Neural progenitor cell (in vitro differentiated cells): ENCODE measurements around the gene TRIO. TPM values are rescaled to one million over a fixed set of nuclear protein-coding genes. Genes with fewer than 3 reads are reported as not detected.

Source experiments
- DNase-seq: peaks from one replicate; pipeline ENCODE4 v3.0.0-alpha.2; 2016; ENCODE audit warnings: low spot score
- H2AFZ ChIP-seq: fragments of 200-600 bp; sonication (generic); replicated peaks from 2 replicates; pipeline ENCODE4 v1.6.1; 2016; ENCODE audit warnings: antibody characterized with exemption
- H3F3A ChIP-seq: fragments of 200-600 bp; sonication (generic); 2 replicates; pipeline ENCODE4 v1.6.1; 2016; ENCODE audit warnings: antibody characterized with exemption, low read depth
- H3K27ac ChIP-seq: fragments of 200-600 bp; sonication (generic); 2 replicates; pipeline ENCODE4 v1.5.1; 2016; ENCODE audit warnings: mild to moderate bottlenecking
- H3K27me3 ChIP-seq: fragments of 200-600 bp; sonication (generic); 2 replicates; pipeline ENCODE4 v1.6.1; 2016; ENCODE audit warnings: mild to moderate bottlenecking, moderate library complexity
- H3K36me3 ChIP-seq: fragments of 200-600 bp; sonication (generic); 2 replicates; pipeline ENCODE4 v1.5.1; 2016
- H3K4me1 ChIP-seq: fragments of 200-600 bp; sonication (generic); 2 replicates; pipeline ENCODE4 v1.6.1; 2016; ENCODE audit warnings: mixed run types
- H3K4me2 ChIP-seq: fragments of 200-600 bp; sonication (generic); 2 replicates; pipeline ENCODE4 v1.6.1; 2016
- H3K4me3 ChIP-seq: fragments of 200-600 bp; sonication (generic); 2 replicates; pipeline ENCODE4 v1.5.1; 2016
- H3K79me2 ChIP-seq: fragments of 200-600 bp; sonication (generic); 2 replicates; pipeline ENCODE4 v1.6.1; 2016; ENCODE audit warnings: low read depth
- H3K9ac ChIP-seq: fragments of 200-600 bp; sonication (generic); 2 replicates; pipeline ENCODE4 v1.6.1; 2016
- H3K9me3 ChIP-seq: fragments of 200-600 bp; sonication (generic); 2 replicates; pipeline ENCODE4 v1.5.1; 2016; ENCODE audit warnings: low read depth
- H4K20me1 ChIP-seq: fragments of 200-600 bp; sonication (generic); 2 replicates; pipeline ENCODE4 v1.6.1; 2016; ENCODE audit warnings: low read depth
- H3K27ac Mint-ChIP-seq: 3 replicates; pipeline ENCODE4 v1.8.0; 2021; ENCODE audit warnings: mixed read lengths
- H3K27me3 Mint-ChIP-seq: 2 replicates; pipeline ENCODE4 v1.8.0; 2022; ENCODE audit warnings: low read depth, mild to moderate bottlenecking, inconsistent platforms, moderate library complexity, mixed read lengths; ENCODE audit not compliant: insufficient read depth
- H3K36me3 Mint-ChIP-seq: 3 replicates; pipeline ENCODE4 v1.8.0; 2021; ENCODE audit warnings: mixed read lengths
- H3K4me1 Mint-ChIP-seq: 3 replicates; pipeline ENCODE4 v1.8.0; 2021; ENCODE audit warnings: mixed read lengths
- H3K4me3 Mint-ChIP-seq: 3 replicates; pipeline ENCODE4 v1.8.0; 2021; ENCODE audit warnings: mild to moderate bottlenecking, moderate library complexity, mixed read lengths
- H3K9me3 Mint-ChIP-seq: 3 replicates; pipeline ENCODE4 v1.8.0; 2020; ENCODE audit warnings: mixed read lengths
- CTCF ChIP-seq: fragments of 200-600 bp; sonication (generic); IDR thresholded peaks from 2 replicates; pipeline ENCODE4 v1.5.1; 2017; ENCODE audit warnings: antibody characterized with exemption, mild to moderate bottlenecking
- EZH2 ChIP-seq: fragments of 200-600 bp; sonication (generic); IDR thresholded peaks from 2 replicates; pipeline ENCODE4 v1.6.1; 2017; ENCODE audit warnings: antibody characterized with exemption, mild to moderate bottlenecking, moderate library complexity
- EZH2phosphoT487 ChIP-seq: fragments of 200-600 bp; sonication (generic); IDR thresholded peaks from 2 replicates; pipeline ENCODE4 v1.6.1; 2017; ENCODE audit warnings: antibody characterized with exemption
- total RNA-seq: library from RNA; depleted of rRNA; stranded (reverse); fragments of >200 nt; gene quantifications from 2 replicates; pipeline ENCODE4 v1.2.3, GENCODE V29; 2015; ENCODE audit warnings: low replicate concordance

Gene TRIO
- total RNA-seq, 1 donor from 2014 or later = 84.7 TPM

DNA sequence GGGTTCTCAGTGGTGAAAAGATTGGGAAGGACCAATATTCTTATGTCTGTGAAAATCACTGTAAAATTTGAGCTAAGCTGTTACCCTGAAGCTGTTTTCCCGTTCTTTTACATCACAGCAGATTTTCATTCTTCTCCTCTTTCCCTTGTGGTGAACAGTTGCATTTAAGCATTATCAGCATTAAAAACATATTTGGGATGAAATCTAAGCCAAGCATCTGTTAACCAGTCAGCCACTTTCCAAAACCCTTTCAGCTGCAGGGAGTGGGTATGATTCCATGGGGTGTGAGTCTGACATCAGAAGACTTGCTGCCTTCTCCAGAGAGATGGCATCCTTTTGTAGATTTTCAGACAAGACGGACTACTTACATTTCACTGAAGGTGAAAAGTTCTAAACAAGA is 97.2 kb downstream of the TRIO start:
- Histone ChIP-seq H3K9me3 (no peaks in the 10 kb centered on the region), H4K20me1 (peaks cover 92% of the 10 kb centered on the region), H3K4me1 (peaks cover 62% of the 10 kb centered on the region), H3K4me2 (no peak overlapping the region), H3K27me3 (no peaks in the 10 kb centered on the region), H3K79me2 (peaks cover 100% of the 10 kb centered on the region), H3K36me3 (no peaks in the 10 kb centered on the region), H3K27ac (no peak overlapping the region), H3K4me3 (no peak overlapping the region), H3K9ac (no peak overlapping the region), H3F3A (no peaks in the 10 kb centered on the region), H2AFZ (no peak overlapping the region)
- Mint-ChIP-seq H3K4me1 (peaks cover 51% of the 10 kb centered on the region), H3K27ac (no peak overlapping the region), H3K4me3 (no peak overlapping the region), H3K27me3 (no peaks in the 10 kb centered on the region), H3K36me3 (no peaks in the 10 kb centered on the region), H3K9me3 (no peaks in the 10 kb centered on the region)
- no peak for TF ChIP-seq EZH2
- no peak for TF ChIP-seq EZH2phosphoT487
- no peak for TF ChIP-seq CTCF
- DNase-seq = no peak

GRCh38 chr5:14241141-14241540 is 98.0 kb downstream of the TRIO start:
- no peak for TF ChIP-seq EZH2
- no peak for TF ChIP-seq CTCF
- TF ChIP-seq EZH2phosphoT487 = no peak
- Mint-ChIP-seq H3K36me3 (no peaks in the 10 kb centered on the region), H3K27ac (no peak overlapping the region), H3K4me1 (peaks cover 58% of the 10 kb centered on the region), H3K4me3 (no peak overlapping the region), H3K27me3 (no peaks in the 10 kb centered on the region), H3K9me3 (no peaks in the 10 kb centered on the region)
- H3K9ac ChIP-seq = no peak overlapping the region
- H3F3A ChIP-seq = no peaks in the 10 kb centered on the region
- H3K79me2 ChIP-seq = peaks cover 100% of the 10 kb centered on the region
- H4K20me1 ChIP-seq = peaks cover 98% of the 10 kb centered on the region
- H3K4me1 ChIP-seq = peaks cover 65% of the 10 kb centered on the region
- no peak overlapping the region for H2AFZ ChIP-seq
- DNase-seq = no peak
- H3K4me3 ChIP-seq = no peak overlapping the region
- H3K4me2 ChIP-seq = no peak overlapping the region
- no peaks in the 10 kb centered on the region for H3K36me3 ChIP-seq
- H3K9me3 ChIP-seq = no peaks in the 10 kb centered on the region
- H3K27ac ChIP-seq = no peak overlapping the region
- no peaks in the 10 kb centered on the region for H3K27me3 ChIP-seq

DNA sequence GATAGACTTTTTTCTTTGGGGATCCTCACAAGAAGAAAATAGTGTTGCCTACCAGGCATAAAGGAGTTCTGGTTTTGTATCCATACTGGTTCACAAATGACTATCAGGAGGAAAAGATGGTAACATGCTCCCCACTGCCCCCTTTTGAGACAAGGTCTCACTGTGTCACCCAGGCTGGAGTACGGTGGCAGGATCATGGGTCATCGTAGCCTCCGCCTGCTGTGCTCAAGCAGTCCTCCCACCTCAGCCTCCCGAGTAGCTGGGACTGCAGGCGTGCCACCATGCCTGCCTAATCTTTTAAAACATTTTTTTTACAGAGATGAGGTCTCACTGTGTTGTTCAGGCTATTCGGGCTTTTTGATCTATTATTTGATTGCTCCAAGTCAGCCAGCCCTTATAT is 99.3 kb downstream of the TRIO start:
- H3K79me2 ChIP-seq = peaks cover 100% of the 10 kb centered on the region
- no peak overlapping the region for H3K27ac ChIP-seq
- no peaks in the 10 kb centered on the region for H3K36me3 ChIP-seq
- no peak overlapping the region for H3K4me3 Mint-ChIP-seq
- H3K36me3 Mint-ChIP-seq = no peaks in the 10 kb centered on the region
- DNase-seq = no peak
- peaks cover 69% of the 10 kb centered on the region for H3K4me1 ChIP-seq
- no peak overlapping the region for H3K4me3 ChIP-seq
- no peaks in the 10 kb centered on the region for H3F3A ChIP-seq
- no peaks in the 10 kb centered on the region for H3K9me3 Mint-ChIP-seq
- H3K27ac Mint-ChIP-seq = no peak overlapping the region
- no peaks in the 10 kb centered on the region for H3K27me3 Mint-ChIP-seq
- H3K9me3 ChIP-seq = no peaks in the 10 kb centered on the region
- no peak for TF ChIP-seq CTCF
- TF ChIP-seq EZH2 = no peak
- no peak for TF ChIP-seq EZH2phosphoT487
- H3K9ac ChIP-seq = no peak overlapping the region
- H3K4me2 ChIP-seq = no peak overlapping the region
- no peaks in the 10 kb centered on the region for H3K27me3 ChIP-seq
- no peak overlapping the region for H2AFZ ChIP-seq
- H3K4me1 Mint-ChIP-seq = peaks cover 64% of the 10 kb centered on the region
- peaks cover 98% of the 10 kb centered on the region for H4K20me1 ChIP-seq
